Neural progenitor cell (in vitro differentiated cells): ENCODE data around the gene SSBP4.

Experiments used
- EZH2 ChIP-seq: fragments of 200-600 bp; sonication (generic); IDR thresholded peaks from 2 replicates; pipeline ENCODE4 v1.6.1; 2017; ENCODE audit warnings: antibody characterized with exemption, mild to moderate bottlenecking, moderate library complexity
- EZH2phosphoT487 ChIP-seq: fragments of 200-600 bp; sonication (generic); IDR thresholded peaks from 2 replicates; pipeline ENCODE4 v1.6.1; 2017; ENCODE audit warnings: antibody characterized with exemption
- TF ChIP-seq, protein P1 (sequence below): fragments of 200-600 bp; sonication (generic); IDR thresholded peaks from 2 replicates; pipeline ENCODE4 v1.5.1; 2017; ENCODE audit warnings: antibody characterized with exemption, mild to moderate bottlenecking

- TF ChIP-seq, protein P1, sequence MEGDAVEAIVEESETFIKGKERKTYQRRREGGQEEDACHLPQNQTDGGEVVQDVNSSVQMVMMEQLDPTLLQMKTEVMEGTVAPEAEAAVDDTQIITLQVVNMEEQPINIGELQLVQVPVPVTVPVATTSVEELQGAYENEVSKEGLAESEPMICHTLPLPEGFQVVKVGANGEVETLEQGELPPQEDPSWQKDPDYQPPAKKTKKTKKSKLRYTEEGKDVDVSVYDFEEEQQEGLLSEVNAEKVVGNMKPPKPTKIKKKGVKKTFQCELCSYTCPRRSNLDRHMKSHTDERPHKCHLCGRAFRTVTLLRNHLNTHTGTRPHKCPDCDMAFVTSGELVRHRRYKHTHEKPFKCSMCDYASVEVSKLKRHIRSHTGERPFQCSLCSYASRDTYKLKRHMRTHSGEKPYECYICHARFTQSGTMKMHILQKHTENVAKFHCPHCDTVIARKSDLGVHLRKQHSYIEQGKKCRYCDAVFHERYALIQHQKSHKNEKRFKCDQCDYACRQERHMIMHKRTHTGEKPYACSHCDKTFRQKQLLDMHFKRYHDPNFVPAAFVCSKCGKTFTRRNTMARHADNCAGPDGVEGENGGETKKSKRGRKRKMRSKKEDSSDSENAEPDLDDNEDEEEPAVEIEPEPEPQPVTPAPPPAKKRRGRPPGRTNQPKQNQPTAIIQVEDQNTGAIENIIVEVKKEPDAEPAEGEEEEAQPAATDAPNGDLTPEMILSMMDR, result no peak
- TF ChIP-seq EZH2, result no peak
- no peak for TF ChIP-seq EZH2phosphoT487
Observed at GRCh38 chr19:18470787-18471186, 51.6 kb downstream of the SSBP4 start.
